GM12878 (cell line): Measurements from ENCODE around the gene NUDT12. TPM values are rescaled to one million over a fixed set of nuclear protein-coding genes. Genes with fewer than 3 reads are reported as not detected.

Experiments
- ATAC-seq: fragments of 200-7000 bp; cut with Tn5 transposase; 3 replicates; pipeline ENCODE4 v1.9.1; 2020; ENCODE audit warnings: mild to moderate bottlenecking, moderate library complexity
- BruUV-seq: library from RNA; stranded (reverse); fragments of 400-500 nt; replicated peaks from 2 replicates; lab custom pipeline; 2021; lab: Mats Ljungman, UMichigan
- CTCF ChIA-PET: fragments of 300-600 bp; sonication (Branson Sonifier 250); formaldehyde crosslinking; extraction: SDS; loops from one replicate; lab custom pipeline; 2021; ENCODE audit warnings: inconsistent platforms; lab: Yijun Ruan, JAX
- POLR2A ChIA-PET: fragments of 350-600 bp; formaldehyde crosslinking; extraction: SDS; loops from one replicate; lab custom pipeline; 2021; ENCODE audit warnings: inconsistent platforms; lab: Charles Lee
- RAD21 ChIA-PET: fragments of 300-600 bp; sonication (Branson Sonifier 250); formaldehyde crosslinking; loops from one replicate; lab custom pipeline; 2023; ENCODE audit warnings: antibody characterized with exemption; ENCODE audit not compliant: unreplicated experiment; lab: Charles Lee
- SMC1A ChIA-PET: fragments of 300-600 bp; sonication (Branson Sonifier 250); formaldehyde crosslinking; loops from one replicate; lab custom pipeline; 2023; ENCODE audit not compliant: unreplicated experiment, uncharacterized antibody; lab: Charles Lee
- DNase-seq: peaks from one replicate; pipeline ENCODE4 v3.0.0-alpha.2; 2011; ENCODE audit warnings: low read depth, low spot score
- FAIRE-seq: peaks from 3 replicates; lab custom pipeline; 2011; peaks lifted over from hg19 to GRCh38; lab: Jason Lieb, UNC
- H2AFZ ChIP-seq: 2 replicates; pipeline ENCODE4 v1.6.0; 2011; ENCODE audit warnings: low read depth, low read length, control low read depth; ENCODE audit not compliant: control insufficient read depth
- H3K27ac ChIP-seq: 2 replicates; pipeline ENCODE4 v1.5.1; 2011; ENCODE audit warnings: control low read depth; ENCODE audit not compliant: control insufficient read depth, insufficient read depth
- H3K27me3 ChIP-seq, 2 experiments: replicated peaks in 1 of 2; 2 replicates each; pipeline versions ENCODE4 v1.6.0 to v1.6.1; 2011; ENCODE audit warnings: low read length in 1 of 2; ENCODE audit not compliant: control insufficient read depth in 2 of 2, insufficient read depth in 2 of 2
- H3K36me3 ChIP-seq, 2 experiments: 2 replicates each; pipeline ENCODE4 v1.5.1; 2011; ENCODE audit warnings: low read length in 1 of 2; ENCODE audit not compliant: control insufficient read depth in 2 of 2, insufficient read depth in 2 of 2
- H3K4me1 ChIP-seq: 2 replicates; pipeline ENCODE4 v1.6.1; 2011; ENCODE audit warnings: mild to moderate bottlenecking, low read length, moderate library complexity, mixed read lengths; ENCODE audit not compliant: control insufficient read depth, insufficient read depth
- H3K4me2 ChIP-seq: 2 replicates; pipeline ENCODE4 v1.6.0; 2011; ENCODE audit warnings: control low read depth; ENCODE audit not compliant: control insufficient read depth, insufficient read depth
- H3K4me3 ChIP-seq: fragments of 200-600 bp; sonication (generic); 2 replicates; pipeline ENCODE4 v1.5.1; 2016
- H3K79me2 ChIP-seq: 2 replicates; pipeline ENCODE4 v1.6.0; 2011; ENCODE audit warnings: low read length; ENCODE audit not compliant: control insufficient read depth, insufficient read depth
- H3K9ac ChIP-seq: 2 replicates; pipeline ENCODE4 v1.8.0; 2011; ENCODE audit warnings: low read length, control low read depth, mixed read lengths; ENCODE audit not compliant: control insufficient read depth, insufficient read depth
- H3K9me3 ChIP-seq: replicated peaks from 3 replicates; pipeline ENCODE4 v1.5.1; 2011; ENCODE audit warnings: mild to moderate bottlenecking, low read length; ENCODE audit not compliant: control insufficient read depth, insufficient read depth
- H4K20me1 ChIP-seq: 2 replicates; pipeline ENCODE4 v1.6.0; 2011; ENCODE audit not compliant: control insufficient read depth, insufficient read depth
- BACH1 ChIP-seq: fragments of 450-650 bp; IDR thresholded peaks from 2 replicates; pipeline ENCODE4 v1.6.1; 2017; ENCODE audit warnings: mild to moderate bottlenecking, borderline replicate concordance
- ETV6 ChIP-seq, 2 experiments: fragments of 450-650 bp in 1 of 2; IDR thresholded peaks in 1 of 2; conservative IDR thresholded peaks in 1 of 2; 2 replicates each; pipeline ENCODE4 v1.6.1; 2014; ENCODE audit warnings: antibody characterized with exemption in 1 of 2, borderline replicate concordance in 1 of 2, low read depth in 1 of 2, mild to moderate bottlenecking in 1 of 2, moderate library complexity in 1 of 2
- PAX5 ChIP-seq: IDR thresholded peaks from 2 replicates; pipeline ENCODE4 v1.6.1; 2011; ENCODE audit warnings: low read depth, low read length, borderline replicate concordance
- RAD21 ChIP-seq: IDR thresholded peaks from 2 replicates; pipeline ENCODE4 v1.6.1; 2011; ENCODE audit warnings: mild to moderate bottlenecking, low read depth, low read length, moderate library complexity; ENCODE audit not compliant: insufficient read depth
- WGBS: methylation state at CpG from one replicate; pipeline ENCODE4 v1.1.6; 2016; ENCODE audit warnings: low lambda C conversion rate; ENCODE audit not compliant: insufficient replicate concordance, insufficient coverage; ENCODE audit errors: missing lambda C conversion rate; 5-methylcytosine and 5-hydroxymethylcytosine counted together
- in situ Hi-C: fragments of 300-500 bp; cut with MboI; formaldehyde crosslinking; loops from 9 replicates; pipeline ENCODE4 v1.14.3; 2018; ENCODE audit warnings: mixed read lengths
- intact Hi-C: fragments of 100-400 bp; cut with micrococcal nuclease; formaldehyde crosslinking; loops from one replicate; pipeline ENCODE4 v1.14.2; 2022; ENCODE audit not compliant: unreplicated experiment
- polyA plus RNA-seq, 11 experiments: library from polyadenylated mRNA; depleted of rRNA in 4 of 11; unstranded in 6 of 11; stranded (reverse) in 5 of 11; fragments of >200 nt; fragmentation: Nextera tagmentation in 4 of 11; fragmentation: Illumina TruSeq in 1 of 11; extraction: Ambion mirVana in 4 of 11; extraction: Trizol in 1 of 11; gene quantifications; 1 replicate in 1 of 11; 2 replicates in 10 of 11; pipeline versions ENCODE4 v1.2.1 to v1.2.3, GENCODE V29; 2011 to 2016; ENCODE audit warnings: inconsistent platforms in 2 of 11, missing spikeins in 2 of 11, low read depth in 1 of 11
- total RNA-seq, 4 experiments: library from RNA; depleted of rRNA in 3 of 4; stranded (reverse); fragments of >200 nt in 3 of 4; fragmentation: Illumina TruSeq in 1 of 4; extraction: Trizol in 1 of 4; gene quantifications; 2 replicates each; pipeline versions ENCODE4 v1.2.1 to v1.2.3, GENCODE V29; 2013 to 2021
- TF ChIP-seq, protein P1 (sequence below), 3 experiments: IDR thresholded peaks in 2 of 3; conservative IDR thresholded peaks in 1 of 3; 2 replicates each; pipeline ENCODE4 v1.5.1; 2011; ENCODE audit warnings: low read depth in 3 of 3, low read length in 3 of 3, mild to moderate bottlenecking in 3 of 3, control low read depth in 2 of 3, moderate library complexity in 2 of 3, inconsistent platforms in 1 of 3, mixed read lengths in 1 of 3; ENCODE audit not compliant: control insufficient read depth in 2 of 3, insufficient read depth in 1 of 3; ENCODE audit errors: extremely low read depth in 1 of 3
- TF ChIP-seq, protein P2 (sequence below): IDR thresholded peaks from 2 replicates; pipeline ENCODE4 v1.6.1; 2011; ENCODE audit warnings: mild to moderate bottlenecking, low read depth, low read length, moderate library complexity; ENCODE audit not compliant: insufficient replicate concordance

NUDT12 gene
- total and polyA plus RNA-seq, 10 of the 15 experiments (the other 5 are each of a cell fraction or from before 2014, with no cell fraction given): 2.9 to 9.0 (median 5.2) TPM

DNA sequence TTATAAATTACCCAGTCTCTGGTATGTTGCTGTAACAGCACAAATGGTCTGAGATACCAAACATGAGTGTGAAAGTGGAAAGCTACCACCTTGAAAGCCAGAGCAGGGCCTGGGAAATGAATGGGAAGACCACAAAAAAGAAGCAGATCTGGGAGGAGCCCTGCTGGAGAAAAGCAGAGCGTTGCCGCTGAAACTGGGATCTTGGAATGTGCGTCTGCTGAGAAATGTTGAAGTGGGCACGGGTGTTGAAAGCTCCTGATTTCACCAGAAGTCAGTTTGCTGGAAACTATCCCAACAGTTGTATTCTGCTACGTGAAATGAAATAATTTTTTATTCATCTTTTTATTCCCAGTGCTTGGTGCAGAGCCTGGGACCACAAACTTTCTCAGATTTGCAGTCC is 40.0 kb downstream of the NUDT12 start:
- H3K79me2 ChIP-seq: no peaks in the 10 kb centered on the region
- FAIRE-seq: no peak
- ChIA-PET POLR2A (no interaction called here), CTCF (no interaction called here), SMC1A (no interaction called here), RAD21 (no interaction called here)
- H3K9ac ChIP-seq: no peak overlapping the region
- WGBS: 41% methylated on average over 5 of the region's 5 CpGs
- H3K4me1 ChIP-seq: no peaks in the 10 kb centered on the region
- intact Hi-C loops: no loop called here
- in situ Hi-C loops: no loop called here
- H3K4me2 ChIP-seq: no peak overlapping the region
- no peak overlapping the region for H3K27ac ChIP-seq
- TF ChIP-seq PAX5 (no peak), BACH1 (no peak), ETV6 (conservative IDR thresholded peaks at IDR 0.05 in 1 of 2, IDR thresholded peaks at IDR 0.05 in 1 of 2; ENCODE audit: borderline replicate concordance in 1 of 2, low read depth in 1 of 2) (no peak)
- H3K9me3 ChIP-seq: no peaks in the 10 kb centered on the region
- DNase-seq: no peak
- no peak overlapping the region for H2AFZ ChIP-seq
- no peaks in the 10 kb centered on the region for H3K36me3 ChIP-seq
- H3K4me3 ChIP-seq: no peak overlapping the region
- no TSS peak for BruUV-seq
- H3K27me3 ChIP-seq: no peaks in the 10 kb centered on the region; a peak in 1 of 4 replicates
- no peaks in the 10 kb centered on the region for H4K20me1 ChIP-seq
- ATAC-seq: no peak

DNA sequence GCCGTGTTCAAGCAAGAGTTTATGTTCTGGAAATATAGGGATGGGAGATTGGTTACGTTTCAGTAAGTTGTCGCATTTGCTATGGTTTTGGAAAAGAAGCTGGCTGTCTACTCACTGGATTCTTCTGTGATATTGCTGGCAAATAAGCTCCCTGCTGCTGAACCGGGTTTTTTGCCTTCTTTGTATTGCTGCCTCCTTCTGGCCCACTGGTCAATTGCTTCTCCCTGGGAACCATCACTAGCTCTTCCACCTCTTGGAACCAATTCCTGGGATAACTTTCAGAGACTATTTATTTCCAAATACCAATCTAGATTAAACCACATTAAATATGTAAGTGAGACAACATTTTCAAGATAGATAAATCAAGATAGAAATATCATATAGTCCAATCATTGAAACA is 43.0 kb downstream of the NUDT12 start:
- 24% methylated on average over 4 of the region's 4 CpGs for WGBS
- no peaks in the 10 kb centered on the region; a peak in 1 of 4 replicates for H3K27me3 ChIP-seq
- TF ChIP-seq RAD21: 0 out of 2 replicates have a peak, but pooled peaks have one; percentile 5
- TF ChIP-seq, protein P1, sequence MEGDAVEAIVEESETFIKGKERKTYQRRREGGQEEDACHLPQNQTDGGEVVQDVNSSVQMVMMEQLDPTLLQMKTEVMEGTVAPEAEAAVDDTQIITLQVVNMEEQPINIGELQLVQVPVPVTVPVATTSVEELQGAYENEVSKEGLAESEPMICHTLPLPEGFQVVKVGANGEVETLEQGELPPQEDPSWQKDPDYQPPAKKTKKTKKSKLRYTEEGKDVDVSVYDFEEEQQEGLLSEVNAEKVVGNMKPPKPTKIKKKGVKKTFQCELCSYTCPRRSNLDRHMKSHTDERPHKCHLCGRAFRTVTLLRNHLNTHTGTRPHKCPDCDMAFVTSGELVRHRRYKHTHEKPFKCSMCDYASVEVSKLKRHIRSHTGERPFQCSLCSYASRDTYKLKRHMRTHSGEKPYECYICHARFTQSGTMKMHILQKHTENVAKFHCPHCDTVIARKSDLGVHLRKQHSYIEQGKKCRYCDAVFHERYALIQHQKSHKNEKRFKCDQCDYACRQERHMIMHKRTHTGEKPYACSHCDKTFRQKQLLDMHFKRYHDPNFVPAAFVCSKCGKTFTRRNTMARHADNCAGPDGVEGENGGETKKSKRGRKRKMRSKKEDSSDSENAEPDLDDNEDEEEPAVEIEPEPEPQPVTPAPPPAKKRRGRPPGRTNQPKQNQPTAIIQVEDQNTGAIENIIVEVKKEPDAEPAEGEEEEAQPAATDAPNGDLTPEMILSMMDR (IDR thresholded peaks at IDR 0.05 in 2 of 3, conservative IDR thresholded peaks at IDR 0.05 in 1 of 3; ENCODE audit: control insufficient read depth in 2 of 3, extremely low read depth in 1 of 3, insufficient read depth in 1 of 3, low read depth in 3 of 3, low read length in 3 of 3): peak in 2 of 3 experiments; percentile 18 to 24; a peak in 2 of 6 replicates
- TF ChIP-seq, protein P2, sequence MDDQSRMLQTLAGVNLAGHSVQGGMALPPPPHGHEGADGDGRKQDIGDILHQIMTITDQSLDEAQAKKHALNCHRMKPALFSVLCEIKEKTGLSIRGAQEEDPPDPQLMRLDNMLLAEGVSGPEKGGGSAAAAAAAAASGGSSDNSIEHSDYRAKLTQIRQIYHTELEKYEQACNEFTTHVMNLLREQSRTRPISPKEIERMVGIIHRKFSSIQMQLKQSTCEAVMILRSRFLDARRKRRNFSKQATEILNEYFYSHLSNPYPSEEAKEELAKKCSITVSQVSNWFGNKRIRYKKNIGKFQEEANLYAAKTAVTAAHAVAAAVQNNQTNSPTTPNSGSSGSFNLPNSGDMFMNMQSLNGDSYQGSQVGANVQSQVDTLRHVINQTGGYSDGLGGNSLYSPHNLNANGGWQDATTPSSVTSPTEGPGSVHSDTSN: no peak
- in situ Hi-C loops (no loop called here), intact Hi-C loops (no loop called here)
- ChIA-PET CTCF (interaction anchor here (0.7 kb wide), 1 partner anchor 74 kb away, joined by 4 read pairs; no protein-coding TSS in a partner anchor), RAD21 (interaction anchor here (1.0 kb wide), 1 partner anchor 67 kb away, joined by 3 read pairs; no protein-coding TSS in a partner anchor), SMC1A (interaction anchor here (1.0 to 1.1 kb wide), 2 partner anchors 20 to 287 kb away, joined by 4 to 7 read pairs; no protein-coding TSS in a partner anchor), POLR2A (no interaction called here)
- H3K27ac ChIP-seq: no peak overlapping the region
- no peaks in the 10 kb centered on the region for H3K36me3 ChIP-seq
- no peaks in the 10 kb centered on the region for H3K79me2 ChIP-seq
- no peaks in the 10 kb centered on the region for H3K4me1 ChIP-seq
- H4K20me1 ChIP-seq: no peaks in the 10 kb centered on the region
- no peaks in the 10 kb centered on the region for H3K9me3 ChIP-seq
- FAIRE-seq (no peak), DNase-seq (no peak), ATAC-seq (no peak)
- no TSS peak for BruUV-seq
- H3K4me2 ChIP-seq: no peak overlapping the region
- no peak overlapping the region for H3K4me3 ChIP-seq
- no peak overlapping the region for H3K9ac ChIP-seq
- H2AFZ ChIP-seq: no peak overlapping the region
